GM18870 (cell line): ENCODE measurements around the gene CRB3.

Experiments
- ATAC-seq: cut with Tn5 transposase; IDR thresholded peaks from one replicate; pipeline ENCODE4 v1.9.1; 2021; ENCODE audit warnings: moderate library complexity; ENCODE audit not compliant: unreplicated experiment

The CRB3 gene

DNA sequence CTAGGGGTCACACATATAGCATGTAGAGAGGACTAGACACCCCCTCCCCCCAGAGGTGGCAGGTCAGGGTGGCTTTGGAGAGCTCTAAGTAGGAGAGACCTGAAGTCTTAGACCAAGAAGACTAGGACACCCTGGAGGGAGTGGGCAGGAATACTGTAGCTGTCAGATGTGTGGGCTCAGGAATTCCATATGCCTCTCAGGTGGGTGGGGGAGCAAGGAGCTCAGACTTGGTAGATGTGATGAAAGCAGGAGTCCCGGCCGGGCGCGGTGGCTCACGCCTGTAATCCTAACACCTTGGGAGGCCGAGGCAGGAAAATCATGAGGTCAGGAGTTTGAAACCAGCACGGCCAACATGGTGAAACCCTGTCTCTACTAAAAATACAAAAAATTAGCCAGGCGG lies 1.6 kb downstream of the CRB3 start:
- ATAC-seq = no peak

DNA sequence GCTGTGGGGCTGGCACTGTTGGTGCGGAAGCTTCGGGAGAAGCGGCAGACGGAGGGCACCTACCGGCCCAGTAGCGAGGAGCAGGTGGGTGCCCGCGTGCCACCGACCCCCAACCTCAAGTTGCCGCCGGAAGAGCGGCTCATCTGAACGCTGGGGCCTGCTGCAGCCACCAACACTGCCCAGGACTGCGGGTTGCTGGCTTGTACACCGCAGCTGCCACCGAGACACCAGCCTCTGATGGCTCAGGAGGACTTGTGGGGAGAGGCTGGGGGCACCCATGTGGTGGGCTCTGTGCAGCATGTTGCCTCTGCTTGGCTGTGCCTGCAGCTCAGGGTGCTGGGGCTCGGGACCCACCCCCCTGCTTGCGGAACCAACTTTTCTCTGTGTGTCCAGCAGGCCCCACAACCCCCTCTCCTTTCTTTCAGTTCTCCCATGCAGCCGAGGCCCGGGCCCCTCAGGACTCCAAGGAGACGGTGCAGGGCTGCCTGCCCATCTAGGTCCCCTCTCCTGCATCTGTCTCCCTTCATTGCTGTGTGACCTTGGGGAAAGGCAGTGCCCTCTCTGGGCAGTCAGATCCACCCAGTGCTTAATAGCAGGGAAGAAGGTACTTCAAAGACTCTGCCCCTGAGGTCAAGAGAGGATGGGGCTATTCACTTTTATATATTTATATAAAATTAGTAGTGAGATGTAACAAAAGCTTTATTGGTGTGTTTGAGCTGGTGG lies 2.6 kb downstream of the CRB3 start:
- no peak for ATAC-seq

DNA sequence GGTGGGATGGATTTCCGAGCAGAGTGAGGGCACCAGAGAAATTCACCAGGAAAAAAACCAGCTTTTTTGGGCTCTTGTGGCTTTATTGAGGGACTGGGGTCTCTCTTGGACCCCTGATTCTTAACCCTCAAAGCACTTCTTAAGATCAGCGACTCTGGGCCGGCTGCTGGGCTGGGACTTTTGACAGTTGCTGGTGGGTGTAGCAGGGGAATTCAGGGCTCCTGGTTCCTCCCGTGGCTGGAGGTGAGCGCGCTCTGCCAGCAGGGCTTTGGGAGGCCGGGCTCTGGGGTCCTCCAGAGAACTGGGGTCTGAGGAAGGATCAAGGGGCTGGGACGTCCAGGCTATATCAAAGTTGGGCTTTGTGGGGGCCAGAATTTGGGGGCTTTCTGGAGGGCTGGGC lies 3.3 kb downstream of the CRB3 start:
- ATAC-seq = no peak

DNA sequence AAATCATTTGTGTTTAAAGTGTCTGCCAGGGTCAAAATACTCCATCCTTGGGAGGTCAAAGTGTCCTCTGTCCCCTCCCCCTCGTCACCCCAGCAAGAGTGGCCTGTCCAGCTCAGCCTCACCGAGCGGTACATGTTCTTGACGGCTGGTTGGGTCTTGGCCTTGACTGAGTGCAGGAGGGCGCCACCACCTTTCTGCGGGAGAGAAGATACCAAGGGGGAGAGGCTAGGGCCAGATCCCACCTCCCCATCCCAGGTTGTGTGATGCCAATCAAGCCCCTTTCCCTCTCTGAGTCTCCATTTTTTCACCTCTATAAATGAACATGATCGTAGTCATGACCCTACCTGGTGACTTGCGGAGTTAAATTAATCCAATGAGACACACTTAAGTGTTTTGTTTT lies 6.1 kb downstream of the CRB3 start:
- no peak for ATAC-seq

DNA sequence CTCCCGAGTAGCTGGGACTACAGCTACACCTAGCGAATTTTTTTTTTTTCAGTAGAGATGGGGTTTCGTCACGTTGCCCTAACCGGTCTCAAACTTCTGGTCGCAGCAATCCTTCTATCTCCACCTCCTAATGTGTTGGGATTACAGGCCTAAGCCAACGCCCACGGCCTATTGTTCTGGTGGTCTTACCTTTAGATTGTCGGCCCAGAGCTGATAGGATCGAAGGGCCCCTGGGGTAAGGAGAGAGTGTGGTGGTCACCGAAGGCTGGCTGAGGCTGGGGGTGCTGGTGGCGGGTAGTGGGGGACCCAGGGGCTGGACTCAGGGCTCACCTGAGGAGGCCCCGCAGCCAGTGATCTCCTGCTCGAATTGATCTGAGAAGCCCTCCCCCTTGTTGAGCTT lies 7.0 kb downstream of the CRB3 start:
- ATAC-seq = no peak

DNA sequence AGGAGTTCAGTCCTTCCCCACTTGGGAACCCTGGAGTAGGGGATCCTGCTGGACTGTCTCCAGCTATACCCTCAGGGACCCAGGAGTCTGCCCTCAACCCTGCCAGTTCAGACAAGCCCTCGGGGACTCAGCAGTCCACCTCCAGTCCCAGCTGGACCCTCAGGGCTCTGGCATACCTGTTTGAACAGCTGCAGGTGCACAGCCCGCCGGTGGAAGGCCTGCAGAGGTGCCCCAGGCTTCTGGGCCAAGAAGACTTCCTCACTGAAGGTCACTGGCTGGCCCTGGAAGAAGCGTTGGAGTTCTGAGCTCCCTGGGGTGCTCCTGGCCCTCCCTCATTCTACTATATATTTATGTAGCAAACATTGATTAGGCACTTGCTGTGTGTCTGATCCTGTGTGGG lies 8.6 kb downstream of the CRB3 start:
- no peak for ATAC-seq

DNA sequence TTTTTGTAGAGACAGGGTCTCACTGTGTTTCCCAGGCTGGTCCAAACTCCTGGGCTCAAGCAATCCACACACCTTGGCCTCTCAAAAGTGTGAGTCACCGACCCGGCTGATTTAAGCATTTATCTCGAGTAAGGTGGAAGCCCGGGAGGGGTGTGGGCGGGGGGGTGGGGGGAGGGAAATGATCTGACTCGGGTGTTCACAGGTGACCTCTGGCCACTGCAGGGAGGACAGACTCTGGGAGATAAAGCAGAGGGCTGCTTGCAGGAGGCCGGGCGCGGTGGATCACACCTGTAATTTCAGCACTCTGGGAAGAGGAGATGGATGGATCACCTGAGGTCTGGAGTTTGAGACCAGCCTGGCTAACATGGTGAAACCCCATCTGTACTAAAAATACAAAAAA lies 9.6 kb downstream of the CRB3 start:
- ATAC-seq = no peak

DNA sequence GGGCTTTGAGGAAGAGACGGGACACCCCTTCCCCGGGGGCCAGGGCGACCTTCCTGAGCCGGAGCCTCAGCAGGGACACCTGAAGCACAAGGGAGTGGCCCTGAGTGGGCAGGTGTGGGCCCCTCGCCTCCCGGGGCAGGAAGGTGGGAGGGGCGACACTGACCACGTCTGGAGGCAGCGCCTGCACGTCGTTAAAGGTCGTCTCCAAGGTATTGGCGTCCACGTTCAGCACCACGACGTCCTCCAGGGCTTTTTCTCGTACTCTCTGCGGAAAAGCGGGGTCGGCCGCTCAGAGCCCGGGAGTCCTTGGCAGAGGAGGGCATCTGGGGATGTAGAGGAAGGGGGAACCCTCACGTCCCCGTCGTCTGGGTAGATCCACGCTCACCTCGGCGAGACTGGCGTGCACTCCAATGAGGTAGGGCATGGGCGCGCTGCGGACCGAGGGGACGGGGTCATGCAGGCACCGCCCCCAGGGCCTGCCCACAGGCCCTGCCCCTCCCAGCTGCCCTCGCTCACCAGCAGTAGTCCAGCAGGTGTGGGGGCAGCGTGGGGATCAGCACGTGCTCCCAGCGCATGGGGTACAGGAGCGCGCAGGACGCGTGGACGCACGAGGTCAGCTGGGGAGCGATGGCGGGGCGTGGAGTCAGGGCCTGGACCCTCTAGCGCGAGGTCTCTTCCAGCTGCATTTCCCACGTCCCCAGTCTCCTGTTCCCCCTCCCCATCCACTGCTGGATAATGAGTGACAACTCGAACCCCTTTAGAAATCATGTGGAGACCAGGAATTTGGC lies 11.4 kb downstream of the CRB3 start:
- ATAC-seq = no peak

DNA sequence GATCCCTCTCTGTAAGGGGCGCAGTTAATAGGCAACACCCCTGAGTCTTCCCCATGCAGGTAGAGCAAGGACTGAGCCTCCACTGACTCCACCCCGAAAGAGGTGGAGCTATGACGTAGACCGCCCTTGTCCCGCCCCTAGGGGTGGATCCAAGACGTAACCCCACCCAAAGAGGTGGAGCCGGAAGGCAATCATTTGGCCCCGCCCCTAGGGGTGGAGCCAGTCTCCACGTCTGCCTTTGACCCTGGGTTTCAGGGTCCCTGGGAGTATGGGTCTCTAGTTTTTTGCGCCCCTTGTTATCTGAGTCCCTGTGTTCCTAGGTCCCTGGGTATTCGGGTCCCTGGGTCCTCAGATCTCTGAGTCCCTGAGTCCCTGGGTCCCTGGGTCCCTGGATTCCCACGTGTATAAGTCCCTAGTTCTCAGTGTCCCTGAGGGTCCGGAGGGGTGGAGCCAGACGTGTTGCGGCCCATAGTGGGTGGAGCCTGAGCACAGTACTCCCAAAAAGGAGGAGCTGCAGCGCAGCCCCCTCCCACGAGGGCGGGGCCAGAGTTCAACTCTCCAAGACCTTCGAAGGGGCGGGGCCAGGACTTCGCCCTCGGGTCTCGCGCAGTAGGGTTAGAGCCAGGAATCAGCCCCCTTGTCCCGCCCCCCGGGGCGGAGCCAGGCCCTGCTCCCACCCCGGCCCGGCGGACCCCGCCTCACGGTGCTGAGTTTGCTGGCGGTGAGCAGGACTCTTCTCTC lies 12.3 kb downstream of the CRB3 start:
- no peak for ATAC-seq

DNA sequence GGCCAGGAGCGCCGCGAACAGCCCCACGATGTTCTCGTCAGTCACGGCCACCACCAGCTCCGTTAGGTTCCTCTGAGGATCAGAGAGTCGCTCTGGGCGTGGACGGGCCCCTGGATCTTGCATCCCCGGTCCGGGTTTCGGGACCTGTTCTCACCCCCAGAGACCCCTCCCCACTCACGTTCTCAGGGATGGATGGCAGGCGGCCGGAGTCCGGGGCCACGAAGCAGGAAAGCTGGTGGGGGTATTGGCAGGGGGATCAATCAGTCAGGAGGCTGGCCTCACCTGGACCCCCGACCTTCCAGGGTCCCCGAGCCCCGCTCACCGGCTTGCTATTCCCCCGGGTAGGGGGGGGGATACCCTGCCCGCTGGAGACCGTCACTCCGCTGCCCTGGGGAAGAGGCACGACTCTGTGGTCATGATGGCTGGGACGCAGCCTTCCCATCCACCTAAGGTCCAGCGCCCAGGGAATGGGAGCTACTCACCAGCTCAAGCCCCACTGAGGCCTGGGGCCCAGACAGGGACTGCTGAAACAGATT lies 12.9 kb downstream of the CRB3 start:
- no peak for ATAC-seq

DNA sequence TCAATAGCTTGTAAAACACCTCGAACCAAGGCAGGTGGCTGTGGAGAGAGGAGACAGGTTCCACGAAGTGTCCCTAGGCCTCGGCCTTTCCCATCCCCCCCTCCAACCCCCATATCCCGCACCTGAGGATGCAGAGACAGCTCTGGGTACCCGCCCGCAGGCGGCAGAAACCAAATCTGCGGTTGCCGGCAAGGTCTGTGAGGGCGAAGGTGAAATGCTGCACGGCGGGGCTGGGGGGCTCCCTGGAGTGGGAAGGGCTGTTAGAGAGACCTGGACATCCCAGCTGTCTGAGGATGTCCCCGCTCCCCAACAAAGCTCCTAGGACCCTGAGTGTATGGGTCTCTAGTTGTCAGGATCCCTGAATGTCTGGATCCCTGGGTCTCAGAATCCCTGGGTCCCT lies 14.7 kb downstream of the CRB3 start:
- ATAC-seq = no peak

DNA sequence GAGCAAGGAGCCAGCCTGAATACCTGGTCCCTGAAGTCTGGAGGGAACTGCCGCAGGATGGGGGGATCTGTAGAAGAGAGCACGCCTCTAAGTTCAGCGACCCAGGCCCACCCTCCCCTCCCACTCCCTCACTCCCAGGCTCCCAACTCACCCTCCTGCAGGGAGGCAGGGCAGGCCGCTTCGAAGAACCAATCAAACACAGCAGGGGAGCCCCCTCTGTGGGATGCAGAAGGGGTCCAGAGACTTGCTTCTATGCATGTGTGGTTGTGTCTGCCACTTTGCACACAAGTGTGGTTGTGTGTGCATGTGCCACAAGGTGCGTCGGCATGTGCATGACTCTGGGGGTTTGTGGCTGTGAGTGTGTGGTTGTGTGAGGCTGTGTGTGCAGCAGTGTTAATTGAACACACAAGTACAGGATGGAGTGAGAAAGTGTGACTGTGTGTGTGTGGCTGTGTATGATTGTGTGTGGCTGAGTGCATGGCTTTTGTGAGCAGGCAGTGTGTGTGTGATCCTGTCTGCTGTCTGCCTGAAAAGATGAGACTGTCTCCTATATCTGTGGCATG lies 15.8 kb downstream of the CRB3 start:
- ATAC-seq = no peak

DNA sequence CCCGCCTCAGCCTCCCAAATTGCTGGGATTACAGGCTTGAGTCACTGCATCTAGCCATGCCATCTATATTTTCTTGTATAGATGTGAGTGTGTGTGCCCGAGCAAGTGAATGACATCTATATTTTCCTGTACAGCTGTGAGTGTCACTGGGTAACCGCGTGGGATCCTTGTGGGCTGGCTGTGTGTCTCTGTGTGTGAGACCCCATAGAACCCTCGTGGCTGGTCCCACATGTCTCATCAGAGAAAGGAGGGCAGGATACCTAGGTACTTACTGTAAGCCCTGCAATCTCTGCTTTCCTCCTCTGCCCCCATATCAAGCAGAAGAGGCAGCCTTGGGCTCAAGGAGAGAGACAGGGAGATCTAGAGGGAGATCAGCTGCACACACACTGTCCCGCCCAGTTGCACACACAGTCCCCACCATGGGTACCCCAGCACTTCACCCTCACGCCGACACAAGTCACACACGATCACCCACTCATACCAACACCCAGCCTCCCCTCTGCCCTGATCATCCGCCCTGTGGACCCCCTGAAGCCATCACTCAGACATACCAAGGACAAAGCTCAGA lies 16.9 kb downstream of the CRB3 start:
- ATAC-seq = no peak

DNA sequence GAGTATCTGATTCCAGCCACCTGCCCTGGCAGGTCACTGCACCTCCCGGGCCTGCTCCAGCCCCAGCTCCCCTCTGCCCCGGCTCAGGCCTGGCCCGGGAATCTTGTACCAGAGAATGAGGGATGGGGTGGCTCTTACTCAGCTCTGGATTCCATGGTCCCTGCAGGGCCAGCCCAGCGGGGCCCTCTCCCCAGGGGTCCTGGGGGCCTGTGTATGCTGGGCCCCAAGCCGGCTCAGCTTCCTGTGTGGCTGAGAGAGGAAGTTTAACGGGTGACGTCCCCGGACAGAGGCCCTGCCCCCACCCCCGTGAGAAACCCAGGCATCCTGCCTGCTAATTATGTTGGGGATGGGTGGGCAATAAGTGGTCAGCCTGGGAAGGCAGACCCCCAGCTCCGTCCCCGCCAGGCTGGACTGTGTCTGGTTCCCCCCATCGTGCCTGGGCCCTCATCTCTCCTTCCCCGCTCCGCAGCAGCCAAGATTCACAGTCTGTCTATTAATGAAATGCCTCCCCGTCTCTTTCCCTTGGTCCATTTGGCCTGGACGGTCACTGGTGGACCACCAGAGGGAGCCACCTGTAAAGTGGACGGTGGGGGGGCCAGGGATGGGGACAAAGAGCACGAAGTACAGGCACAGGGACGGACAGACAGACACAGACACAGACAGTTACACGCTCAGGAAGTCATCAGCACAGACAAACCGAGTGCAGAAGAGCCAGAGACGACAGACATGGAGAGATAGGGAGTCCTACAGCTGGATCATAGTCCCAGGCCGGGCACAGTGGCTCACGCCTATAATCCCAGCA lies 17.7 kb downstream of the CRB3 start, which contains the start of gene DENND1C:
Gene DENND1C, minus strand, starts transcription at position 247 of the 802 bp plus-strand sequence. Its CDS starts 92 bp downstream, at position 155.
- no peak for ATAC-seq

DNA sequence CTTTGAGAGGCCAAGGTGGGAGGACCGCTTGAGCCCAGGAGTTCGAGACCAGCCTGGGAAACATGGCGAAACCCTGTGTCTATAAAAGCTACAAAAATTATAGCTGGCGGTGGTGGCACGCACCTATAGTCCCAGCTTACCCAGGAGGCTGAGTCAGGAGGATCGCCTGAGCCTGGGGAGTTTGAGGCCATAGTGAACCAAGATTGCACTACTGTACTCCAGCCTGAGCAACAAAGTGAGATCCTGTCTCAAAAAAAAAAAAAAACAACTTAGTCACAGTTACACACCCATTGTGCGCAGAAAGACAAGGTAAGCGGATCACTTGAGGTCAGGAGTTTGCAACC lies 18.2 kb downstream of the CRB3 start:
- ATAC-seq = no peak

DNA sequence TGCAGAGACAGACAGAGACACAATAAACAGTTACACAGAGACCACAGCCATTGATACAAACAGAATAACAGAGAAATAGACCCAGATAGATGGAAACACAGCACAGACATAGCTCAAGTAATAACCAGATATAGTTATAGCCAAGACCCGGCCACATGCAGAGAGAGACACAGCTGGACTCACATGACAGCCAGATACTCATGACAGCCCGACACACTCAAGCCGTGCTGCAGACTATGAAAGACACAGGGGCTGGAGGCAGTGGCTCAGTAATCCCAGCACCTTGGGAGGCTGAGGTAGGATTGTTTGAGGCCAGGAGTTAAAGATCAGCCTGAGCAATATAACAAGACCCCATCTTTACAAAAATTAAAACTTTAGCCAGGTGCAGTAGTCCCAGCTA lies 19.2 kb downstream of the CRB3 start:
- no peak for ATAC-seq

DNA sequence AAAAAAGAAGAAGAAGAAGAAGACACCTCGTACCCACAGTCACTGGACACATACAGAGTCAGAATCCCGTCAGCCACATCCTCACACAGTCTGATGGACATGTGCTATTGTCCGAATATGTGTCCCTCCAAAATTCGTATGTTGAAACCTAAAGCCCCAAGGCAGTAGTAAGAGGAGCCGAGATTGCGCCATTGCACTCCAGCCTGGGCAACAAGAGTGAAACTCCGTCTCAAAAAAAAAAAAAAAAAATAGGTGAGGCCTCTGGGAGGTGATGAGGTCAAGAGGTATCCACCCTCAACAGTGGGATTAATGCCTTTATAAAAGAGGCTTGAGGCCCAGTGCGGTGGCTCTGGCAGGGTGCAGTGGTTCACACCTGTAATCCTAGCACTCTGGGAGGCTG lies 20.2 kb downstream of the CRB3 start:
- ATAC-seq = no peak

DNA sequence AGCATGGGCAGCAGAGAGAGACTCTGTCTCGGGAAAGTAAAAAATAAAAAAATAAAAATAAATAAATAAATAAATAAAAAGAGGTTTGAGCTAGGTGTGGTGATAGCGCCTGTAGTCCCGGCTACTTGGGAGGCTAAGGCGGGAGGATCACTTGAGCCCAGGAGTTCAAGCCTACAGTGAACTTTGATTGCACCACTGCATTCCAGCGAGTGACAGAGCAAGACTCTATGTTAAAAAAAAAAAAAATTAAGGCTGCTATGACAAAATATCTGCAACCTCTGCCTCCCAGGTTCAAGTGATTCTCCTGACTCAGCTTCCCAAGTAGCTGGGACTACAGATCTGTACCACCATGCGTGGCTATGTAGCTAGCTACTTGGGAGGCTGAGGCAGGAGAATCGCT lies 20.8 kb downstream of the CRB3 start:
- no peak for ATAC-seq

DNA sequence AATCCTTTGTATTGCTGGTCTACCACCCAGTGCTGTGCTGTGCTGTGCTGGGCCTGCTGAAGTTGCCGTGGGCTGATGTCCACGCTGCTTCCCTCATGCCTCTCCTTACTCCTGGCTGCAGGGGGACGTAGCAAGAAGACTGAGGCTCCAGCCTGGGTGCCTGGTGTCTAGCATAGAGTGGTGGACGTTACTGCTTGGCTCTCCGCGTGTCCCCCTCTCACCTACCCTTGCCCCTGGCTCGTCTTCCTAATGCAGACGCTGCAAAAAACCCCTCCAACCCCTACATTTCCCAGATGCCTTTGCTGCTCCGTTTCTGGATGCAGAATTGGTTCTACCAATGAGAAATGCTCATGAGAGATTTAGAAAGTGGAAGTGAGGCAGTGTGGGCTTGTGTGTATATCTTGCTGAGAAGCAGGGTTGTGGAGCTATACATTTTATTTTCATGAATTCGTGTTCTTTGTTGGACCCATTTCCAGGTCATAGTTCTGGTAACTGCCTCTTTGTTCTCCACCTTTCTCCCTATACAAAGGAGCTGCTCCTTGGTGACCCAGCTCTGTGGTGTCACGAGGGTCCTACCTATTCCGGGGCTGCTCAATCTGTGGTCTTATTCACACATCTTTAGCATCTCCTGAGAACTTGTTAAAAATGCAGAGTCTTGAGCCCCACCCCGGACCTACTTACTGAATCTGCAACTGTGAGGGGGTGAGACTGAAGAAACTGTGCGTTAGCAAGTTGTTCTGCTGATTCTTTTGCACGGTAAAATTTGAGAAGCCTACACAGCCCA lies 25.4 kb downstream of the CRB3 start:
- no peak for ATAC-seq
